ENCODE data around the gene BAIAP2L1. TPM values are rescaled to one million over a fixed set of nuclear protein-coding genes. Genes with fewer than 3 reads are reported as not detected.

Gene BAIAP2L1
- total and polyA plus RNA-seq, 4 donors = 12.5 to 29.2 (median 19.9) TPM

DNA sequence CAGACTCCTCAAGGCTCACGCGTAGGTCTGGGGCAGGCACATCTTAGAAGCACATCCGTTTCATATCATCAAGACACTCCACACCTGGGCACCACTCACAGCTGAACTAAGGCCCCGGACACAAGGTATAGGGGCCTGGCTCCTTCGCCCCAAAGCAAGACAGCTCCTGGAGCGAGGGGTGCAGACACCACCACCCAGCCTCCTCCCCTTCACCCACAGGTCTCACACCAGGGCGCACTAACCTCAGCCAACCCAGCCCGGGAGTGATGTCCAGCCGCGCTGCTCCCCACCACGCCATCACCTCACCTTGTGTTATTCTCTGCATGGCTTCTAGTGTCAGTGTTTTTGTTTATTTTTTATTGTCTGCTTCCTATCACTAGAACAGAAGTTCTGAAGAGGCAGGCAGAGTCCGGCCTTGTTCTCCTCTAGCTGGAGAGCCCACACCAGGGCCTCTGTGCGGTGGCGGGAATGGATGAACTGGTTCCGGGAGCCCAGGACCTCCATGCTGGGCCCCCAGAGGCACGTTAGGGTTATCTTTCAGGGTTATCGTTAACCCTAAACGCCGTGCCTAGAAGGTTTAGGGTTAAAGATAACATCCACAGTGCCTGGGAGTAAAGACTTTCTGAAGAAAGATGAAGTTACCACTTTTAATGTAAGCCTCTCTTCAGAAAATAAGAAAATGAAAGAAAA is 97.6 kb downstream of the BAIAP2L1 start:
- no peak overlapping the region for H3K27ac ChIP-seq (ENCODE audit: low read depth in 1 of 2, low read length in 1 of 2)
- H3K9ac ChIP-seq (ENCODE audit: insufficient read depth in 1 of 2, low read length in 2 of 2) = peak overlapping the region in 1 of 2 donors; percentile 25
- no peaks in the 10 kb centered on the region for H3K9me3 ChIP-seq (ENCODE audit: control insufficient read depth in 4 of 4, insufficient read depth in 3 of 4, low read length in 3 of 4)
- H3K4me3 ChIP-seq = no peak overlapping the region
- WGBS, 2 donors = 92 to 95% methylated on average over 19 of the region's 19 CpGs
- H3K4me1 ChIP-seq (ENCODE audit: control insufficient read depth in 5 of 5, insufficient read depth in 5 of 5, low read length in 5 of 5) = no peaks in the 10 kb centered on the region
- H3K27me3 ChIP-seq (ENCODE audit: control insufficient read depth in 3 of 3, insufficient read depth in 3 of 3, low read length in 2 of 3) = no peaks in the 10 kb centered on the region
- ATAC-seq (ENCODE audit: insufficient read depth, low FRiP score) = no peak
- peaks cover 0 to 28% (median 2%) of the 10 kb centered on the region in 4 donors for H3K36me3 ChIP-seq (ENCODE audit: control insufficient read depth in 4 of 4, insufficient read depth in 4 of 4, low read length in 4 of 4)
- TF ChIP-seq, protein P1, sequence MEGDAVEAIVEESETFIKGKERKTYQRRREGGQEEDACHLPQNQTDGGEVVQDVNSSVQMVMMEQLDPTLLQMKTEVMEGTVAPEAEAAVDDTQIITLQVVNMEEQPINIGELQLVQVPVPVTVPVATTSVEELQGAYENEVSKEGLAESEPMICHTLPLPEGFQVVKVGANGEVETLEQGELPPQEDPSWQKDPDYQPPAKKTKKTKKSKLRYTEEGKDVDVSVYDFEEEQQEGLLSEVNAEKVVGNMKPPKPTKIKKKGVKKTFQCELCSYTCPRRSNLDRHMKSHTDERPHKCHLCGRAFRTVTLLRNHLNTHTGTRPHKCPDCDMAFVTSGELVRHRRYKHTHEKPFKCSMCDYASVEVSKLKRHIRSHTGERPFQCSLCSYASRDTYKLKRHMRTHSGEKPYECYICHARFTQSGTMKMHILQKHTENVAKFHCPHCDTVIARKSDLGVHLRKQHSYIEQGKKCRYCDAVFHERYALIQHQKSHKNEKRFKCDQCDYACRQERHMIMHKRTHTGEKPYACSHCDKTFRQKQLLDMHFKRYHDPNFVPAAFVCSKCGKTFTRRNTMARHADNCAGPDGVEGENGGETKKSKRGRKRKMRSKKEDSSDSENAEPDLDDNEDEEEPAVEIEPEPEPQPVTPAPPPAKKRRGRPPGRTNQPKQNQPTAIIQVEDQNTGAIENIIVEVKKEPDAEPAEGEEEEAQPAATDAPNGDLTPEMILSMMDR (IDR thresholded peaks at IDR 0.05; ENCODE audit: control extremely low read depth, extremely low read depth) = no peak
- DNase-seq = no peak

DNA sequence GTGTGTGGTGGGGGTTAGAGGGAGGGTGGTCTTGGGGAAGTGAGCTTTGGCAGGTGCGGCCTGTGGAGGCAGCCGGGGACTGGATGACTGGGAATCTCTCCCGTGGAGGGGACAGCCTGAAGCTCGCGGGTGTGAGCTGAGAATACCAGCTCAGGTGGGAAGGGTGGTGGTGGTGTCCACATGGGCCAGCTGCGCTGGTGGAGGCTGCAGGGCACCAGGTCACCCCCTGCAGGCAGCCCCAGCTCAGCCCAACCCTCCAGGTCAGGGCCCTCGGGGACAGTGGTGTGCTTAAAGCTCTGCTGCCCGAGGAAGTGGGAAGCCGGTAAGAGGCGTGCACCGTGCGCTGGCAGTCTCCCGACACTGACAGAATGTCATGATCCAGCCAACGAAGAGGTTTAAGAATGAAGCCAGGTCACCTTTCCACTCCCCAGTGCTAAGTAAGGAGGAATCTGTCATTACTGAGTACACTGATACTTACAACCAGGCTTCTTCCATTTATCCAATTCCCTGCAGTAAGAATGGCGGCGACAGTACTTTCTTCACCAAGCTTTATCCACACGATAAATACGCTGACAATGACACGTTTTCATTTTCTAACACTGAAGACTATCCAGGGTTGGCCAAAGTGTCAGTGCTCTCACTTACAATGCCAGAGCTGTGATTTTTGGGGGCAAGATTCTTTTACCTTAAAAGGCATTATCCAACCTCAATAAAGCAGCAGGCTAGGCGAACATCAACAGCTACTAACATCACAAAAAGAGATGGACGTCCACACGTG is 99.0 kb downstream of the BAIAP2L1 start:
- TF ChIP-seq, protein P1 (IDR thresholded peaks at IDR 0.05; ENCODE audit: control extremely low read depth, extremely low read depth) = no peak
- DNase-seq (no peak), ATAC-seq (ENCODE audit: insufficient read depth, low FRiP score) (no peak)
- H3K4me1 ChIP-seq (ENCODE audit: control insufficient read depth in 5 of 5, insufficient read depth in 5 of 5, low read length in 5 of 5) = no peaks in the 10 kb centered on the region
- no peaks in the 10 kb centered on the region for H3K27me3 ChIP-seq (ENCODE audit: control insufficient read depth in 3 of 3, insufficient read depth in 3 of 3, low read length in 2 of 3)
- no peak overlapping the region for H3K4me3 ChIP-seq
- H3K9me3 ChIP-seq (ENCODE audit: control insufficient read depth in 4 of 4, insufficient read depth in 3 of 4, low read length in 3 of 4) = no peaks in the 10 kb centered on the region
- H3K9ac ChIP-seq (ENCODE audit: insufficient read depth in 1 of 2, low read length in 2 of 2) = no peak overlapping the region
- WGBS, 2 donors = 91 to 95% methylated on average over 20 to 22 of the region's 22 CpGs
- no peak overlapping the region for H3K27ac ChIP-seq (ENCODE audit: low read depth in 1 of 2, low read length in 1 of 2)
- H3K36me3 ChIP-seq (ENCODE audit: control insufficient read depth in 4 of 4, insufficient read depth in 4 of 4, low read length in 4 of 4) = peaks cover 0 to 25% (median 0%) of the 10 kb centered on the region in 4 donors

DNA sequence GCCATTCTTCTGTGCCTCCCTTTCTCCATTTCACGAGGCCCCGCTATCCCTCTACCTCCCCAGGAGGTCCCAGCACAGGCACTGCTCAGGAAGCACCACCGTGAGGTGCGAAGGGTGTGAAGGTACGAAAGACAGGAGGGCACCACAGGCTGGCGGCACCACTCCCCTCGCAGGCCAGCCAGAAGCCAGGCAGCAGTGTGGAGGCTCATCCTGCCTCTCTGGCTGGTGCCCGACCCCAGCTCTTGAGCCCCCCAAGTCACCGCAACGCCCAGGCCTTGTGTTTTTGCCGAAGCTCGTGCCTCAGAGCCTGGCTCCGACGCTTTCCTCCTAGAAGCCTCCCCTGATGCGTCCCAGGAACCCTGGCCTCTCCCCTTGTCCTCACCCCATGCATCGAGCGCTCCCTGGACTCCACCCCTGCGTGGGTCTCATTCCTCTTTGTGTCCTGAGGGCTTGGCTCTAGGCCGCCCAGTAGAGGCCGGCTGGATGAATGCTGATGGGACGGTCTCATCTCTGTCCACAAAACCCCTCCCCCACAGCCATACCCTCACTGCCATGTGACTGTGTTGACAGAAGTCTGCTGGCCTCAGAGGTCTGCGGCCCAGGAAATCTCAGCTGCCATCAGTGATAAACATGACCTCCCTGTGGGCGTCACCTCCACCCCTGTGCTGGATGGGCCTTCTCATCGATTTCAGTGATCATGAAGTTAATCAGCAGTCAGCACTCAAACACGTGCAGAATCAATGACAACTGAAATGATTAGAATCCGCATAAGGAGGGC is 100.1 kb downstream of the BAIAP2L1 start:
- H3K27me3 ChIP-seq (ENCODE audit: control insufficient read depth in 3 of 3, insufficient read depth in 3 of 3, low read length in 2 of 3) = no peaks in the 10 kb centered on the region
- ATAC-seq (ENCODE audit: insufficient read depth, low FRiP score) (no peak), DNase-seq (no peak)
- H3K4me3 ChIP-seq = no peak overlapping the region
- peaks cover 0 to 24% (median 0%) of the 10 kb centered on the region in 4 donors for H3K36me3 ChIP-seq (ENCODE audit: control insufficient read depth in 4 of 4, insufficient read depth in 4 of 4, low read length in 4 of 4)
- no peaks in the 10 kb centered on the region for H3K9me3 ChIP-seq (ENCODE audit: control insufficient read depth in 4 of 4, insufficient read depth in 3 of 4, low read length in 3 of 4)
- H3K4me1 ChIP-seq (ENCODE audit: control insufficient read depth in 5 of 5, insufficient read depth in 5 of 5, low read length in 5 of 5) = no peaks in the 10 kb centered on the region
- no peak overlapping the region for H3K27ac ChIP-seq (ENCODE audit: low read depth in 1 of 2, low read length in 1 of 2)
- H3K9ac ChIP-seq (ENCODE audit: insufficient read depth in 1 of 2, low read length in 2 of 2) = no peak overlapping the region
- WGBS, 2 donors = 90% methylated on average over 26 of the region's 26 CpGs
- TF ChIP-seq, protein P1 (IDR thresholded peaks at IDR 0.05; ENCODE audit: control extremely low read depth, extremely low read depth) = no peak
